HS-27A (cell line): Measurements from ENCODE around the gene SLCO3A1.

Source experiments
- DNase-seq: peaks from one replicate; pipeline ENCODE4 v3.0.0-alpha.2; 2012; ENCODE audit warnings: low read depth, missing footprints

The SLCO3A1 gene

DNA sequence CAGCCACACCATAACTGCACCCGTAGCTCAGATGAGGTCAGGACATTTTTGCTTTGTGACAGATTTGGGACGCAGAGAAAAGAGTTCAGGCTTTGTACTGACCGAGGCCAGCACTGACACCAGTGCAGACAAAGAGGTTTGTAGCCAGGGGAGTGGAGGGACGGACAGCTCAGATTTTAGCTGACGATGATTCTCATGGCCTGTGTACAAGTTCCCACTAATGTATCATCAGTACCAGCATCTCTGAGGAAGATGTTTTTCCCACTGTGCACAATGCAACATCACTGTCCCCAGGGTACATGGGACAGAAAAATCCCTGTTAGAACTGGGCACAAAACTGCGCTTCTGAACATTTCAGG, 112.7 kb downstream of the SLCO3A1 start:
- DNase-seq = no peak

DNA sequence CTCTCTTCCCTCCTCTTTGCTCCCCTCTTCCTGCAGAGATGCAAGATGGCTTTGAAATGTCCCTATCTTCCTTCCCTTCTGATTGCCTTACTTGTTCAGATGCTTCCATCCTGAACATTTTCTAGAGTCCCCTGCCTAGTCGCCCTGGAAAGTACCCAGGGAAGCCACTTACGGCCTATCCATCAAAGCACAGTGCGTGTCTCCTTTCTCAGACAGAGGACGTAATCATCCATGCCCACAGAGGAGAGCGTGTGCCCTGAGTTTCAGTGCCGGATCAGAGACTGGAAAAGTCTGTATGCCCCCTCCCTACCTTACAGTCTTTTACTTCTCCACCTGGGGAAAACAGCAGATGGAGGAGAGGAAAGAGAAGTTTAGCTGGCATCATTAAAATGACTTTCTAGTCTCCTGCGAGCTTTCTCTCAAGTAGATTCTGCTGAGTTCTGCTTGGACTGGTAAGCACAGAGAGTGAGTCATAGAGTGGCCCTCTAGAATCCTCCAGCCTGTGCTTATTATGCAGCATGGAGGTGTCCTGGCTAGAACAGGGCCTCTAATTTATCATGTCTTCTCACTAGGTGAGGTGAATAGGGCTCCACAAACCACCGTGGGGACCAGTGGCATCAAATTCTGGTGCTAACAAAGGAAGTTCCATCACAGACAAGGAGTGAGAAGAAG, 114.6 kb downstream of the SLCO3A1 start:
- no peak for DNase-seq

DNA sequence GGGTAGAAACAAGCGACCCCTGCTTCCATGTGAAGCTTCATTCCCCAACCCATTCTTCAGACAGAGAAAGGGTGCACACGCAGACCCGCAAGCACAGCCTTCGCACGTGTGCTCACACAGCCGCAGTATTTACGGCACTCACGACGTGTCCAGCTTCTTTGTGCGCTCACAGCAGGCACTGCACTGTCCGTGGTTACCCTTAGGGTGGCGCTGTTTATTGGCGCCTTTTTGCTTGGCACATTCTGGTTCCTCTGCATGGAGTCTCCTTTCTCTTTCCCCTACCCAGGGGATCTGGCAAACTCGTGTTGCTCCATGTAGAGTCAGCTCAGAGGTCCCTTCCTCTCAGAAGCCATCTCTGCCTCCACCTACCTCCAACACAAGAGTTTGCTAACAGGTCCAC, 115.1 kb downstream of the SLCO3A1 start:
- DNase-seq = no peak

DNA sequence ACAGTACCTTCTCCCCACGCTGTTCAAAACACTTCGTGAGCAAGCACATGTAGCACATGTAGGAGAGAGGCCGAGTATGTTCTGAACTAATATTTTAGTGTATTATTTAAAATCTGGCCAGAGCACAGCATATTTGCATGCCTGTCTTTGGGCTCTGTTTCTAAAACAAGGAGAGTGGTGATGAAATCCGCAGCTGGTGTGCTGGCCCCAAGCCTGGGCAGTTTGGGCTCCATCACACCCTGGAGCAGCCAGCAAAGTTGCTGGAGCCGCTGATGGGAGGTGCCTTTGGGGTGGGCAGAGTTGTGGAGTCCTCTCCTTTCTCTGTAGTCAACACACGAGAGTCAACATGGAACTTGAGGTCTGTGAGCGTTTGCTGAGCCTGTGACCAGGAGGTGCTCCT, 116.6 kb downstream of the SLCO3A1 start:
- no peak for DNase-seq

DNA sequence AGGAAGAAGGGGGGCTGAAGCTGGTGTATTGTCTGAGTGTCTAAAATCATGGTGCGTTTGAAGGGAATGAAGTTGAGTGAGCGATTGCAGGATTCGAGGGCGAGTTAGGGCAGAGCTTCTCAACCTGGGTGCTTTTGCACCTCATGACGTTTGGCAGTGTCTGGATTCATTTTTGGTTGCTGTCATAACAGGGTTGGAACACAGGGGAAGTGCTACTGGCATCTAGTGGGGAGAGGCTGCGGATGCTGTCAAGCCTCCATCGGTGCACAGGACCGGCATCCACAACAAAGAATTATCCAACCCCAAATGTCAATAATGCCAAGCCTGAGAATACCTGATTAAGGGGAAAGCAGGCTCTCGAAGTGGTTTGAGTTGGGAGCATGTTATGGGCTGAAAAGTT, 120.0 kb downstream of the SLCO3A1 start:
- DNase-seq = no peak

DNA sequence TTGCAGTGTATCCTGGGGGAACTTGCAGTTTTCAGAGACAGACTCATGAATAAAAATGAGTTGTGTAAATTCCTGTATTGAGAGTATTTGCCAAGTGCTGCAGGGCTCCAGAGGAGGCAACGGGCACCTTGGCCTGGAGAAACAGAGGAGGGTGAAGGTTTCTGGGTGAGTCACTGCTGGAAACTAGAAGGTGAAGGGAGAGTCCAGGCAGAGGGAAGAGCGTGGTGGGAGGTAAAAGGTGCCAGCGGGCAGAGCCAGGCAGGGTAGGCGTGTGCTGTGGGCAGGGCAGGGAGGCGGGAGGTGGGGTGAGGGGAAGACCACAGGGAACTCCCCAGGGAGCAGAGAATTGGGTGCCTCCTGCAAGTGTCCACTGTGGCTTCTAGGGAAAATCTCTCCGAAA, 120.8 kb downstream of the SLCO3A1 start:
- no peak for DNase-seq

DNA sequence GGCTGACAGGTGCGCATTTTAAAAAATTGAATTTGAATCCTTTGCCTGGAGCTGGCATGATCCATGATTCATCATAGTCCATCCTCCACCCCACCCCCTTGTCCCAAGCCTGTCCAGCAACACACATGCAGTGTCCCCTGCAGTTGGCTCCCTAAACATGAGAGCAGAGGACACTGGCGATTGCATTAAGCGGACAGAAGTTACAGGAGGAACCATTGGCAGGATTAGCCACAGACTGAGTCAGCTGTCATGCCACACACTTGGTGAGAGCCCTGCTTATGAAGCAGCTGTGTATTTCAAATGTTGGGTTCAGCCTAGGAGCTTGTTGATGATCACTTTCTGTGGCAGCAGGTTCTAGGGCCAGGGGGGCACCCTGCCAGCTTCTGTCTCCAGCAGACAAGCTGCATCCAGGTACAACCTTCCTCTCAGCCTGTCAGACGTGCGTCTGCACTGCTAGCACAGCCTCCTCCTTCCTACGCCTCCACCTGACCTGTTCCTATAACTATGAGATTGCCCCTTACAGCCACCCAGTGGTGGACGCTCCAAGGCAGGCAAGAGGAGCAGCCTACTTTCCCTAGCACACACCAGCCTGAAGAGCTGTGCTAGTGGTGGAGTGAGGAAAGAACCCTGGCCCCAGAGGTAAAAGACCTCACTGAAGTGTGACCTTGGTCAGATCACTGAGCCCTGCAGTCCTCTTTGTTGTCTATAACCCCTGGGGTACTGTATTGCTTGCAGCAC, 121.9 kb downstream of the SLCO3A1 start:
- DNase-seq = no peak

DNA sequence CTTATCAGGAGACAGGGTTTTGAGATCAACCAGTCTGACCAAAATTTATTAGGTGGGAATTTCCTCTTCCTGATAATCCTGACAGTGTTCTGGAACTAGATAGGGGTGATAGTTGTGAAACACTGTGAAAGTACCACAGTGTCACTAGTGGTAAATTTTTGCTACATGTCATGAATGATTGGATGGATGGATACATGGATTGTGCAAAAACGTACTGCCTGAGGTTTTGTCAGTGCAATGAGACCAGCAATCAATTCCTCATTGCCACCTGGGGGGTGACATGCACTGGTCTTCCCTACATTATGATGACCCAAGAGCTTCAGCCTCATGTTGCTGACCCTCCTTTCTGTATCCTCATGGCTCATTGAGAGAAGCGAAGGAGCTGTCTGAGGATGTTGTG, 123.5 kb downstream of the SLCO3A1 start:
- no peak for DNase-seq

DNA sequence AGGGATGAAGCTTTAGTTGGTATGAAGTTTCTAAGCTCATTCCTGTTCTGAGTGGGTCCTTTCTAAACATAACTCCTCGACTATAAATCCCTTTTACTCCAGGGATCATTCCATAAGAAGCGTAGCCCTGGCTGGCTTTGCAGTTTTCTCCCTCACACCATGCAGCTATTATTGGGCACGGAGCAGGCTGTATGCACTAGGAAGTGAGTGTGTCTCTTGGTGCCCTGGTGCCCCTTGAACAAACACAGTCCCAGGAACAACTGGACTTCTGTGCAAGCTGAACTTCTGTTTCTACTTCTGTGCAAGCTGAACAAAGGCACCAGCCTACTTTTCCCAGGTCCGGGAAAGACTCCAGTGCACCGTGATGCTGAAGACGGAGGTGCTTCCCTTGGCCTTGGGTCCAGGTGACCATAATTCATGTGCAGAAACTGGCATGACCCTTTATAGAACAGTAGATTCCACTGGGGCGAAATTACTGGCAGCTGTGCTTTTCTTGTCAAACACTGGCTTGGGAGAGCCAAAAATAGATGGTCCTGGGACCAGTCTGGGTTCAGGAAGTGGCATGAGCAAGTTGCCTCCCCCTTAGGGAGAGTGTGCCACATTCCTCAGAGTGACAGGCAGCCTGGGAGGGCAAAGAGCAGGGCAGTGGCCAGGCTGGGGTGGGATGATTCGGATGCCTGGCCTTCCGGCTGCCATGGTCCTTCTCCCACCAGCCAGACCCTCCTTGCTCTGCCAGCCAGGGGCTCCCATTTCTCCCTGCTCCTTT, 127.2 kb downstream of the SLCO3A1 start:
- DNase-seq = no peak

DNA sequence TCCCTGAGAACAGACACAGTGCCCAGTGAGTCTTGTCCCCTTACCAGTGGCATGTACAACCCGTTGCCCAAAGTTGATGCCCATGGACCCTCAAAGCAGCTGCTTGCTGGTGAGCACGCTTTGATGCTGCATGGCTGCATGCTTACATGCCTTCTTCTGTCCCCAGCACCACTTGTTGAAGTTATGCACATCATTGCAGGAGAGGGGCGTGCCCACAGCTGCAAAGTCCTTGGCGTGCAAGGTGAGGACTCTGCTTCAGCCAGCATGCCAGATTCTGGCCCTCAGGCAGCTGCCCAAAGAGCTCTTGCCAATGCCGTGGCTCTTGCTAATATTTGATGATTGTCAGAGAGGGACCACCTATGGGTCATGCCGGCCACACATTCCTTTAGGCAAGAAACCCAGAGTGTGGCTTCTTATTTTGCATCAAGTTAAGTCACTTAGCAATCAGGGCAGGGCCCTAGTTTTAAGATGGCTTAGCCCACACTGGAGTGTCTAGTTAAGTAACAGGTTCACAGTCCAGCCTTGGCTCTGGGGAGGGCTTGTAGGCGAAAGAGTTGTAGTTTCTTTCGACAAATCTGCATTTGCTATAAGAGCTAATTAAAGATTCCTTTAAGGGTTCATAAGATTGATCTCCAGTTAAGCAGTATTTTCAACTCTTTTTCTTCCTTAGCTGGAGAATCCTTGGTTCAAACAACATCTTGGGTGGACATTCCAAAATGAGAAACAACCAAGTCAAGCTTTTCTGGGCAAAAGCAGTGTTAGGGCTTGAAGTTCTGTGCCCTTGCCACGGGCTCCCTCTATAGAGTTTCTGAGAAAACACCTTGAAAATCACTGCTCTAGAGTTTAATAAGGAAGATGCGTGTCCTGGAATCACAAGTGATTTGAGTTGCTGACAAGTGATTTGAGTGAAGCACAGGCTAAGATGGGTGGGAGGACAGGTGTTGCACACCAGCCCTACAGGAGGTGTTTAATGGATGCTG, 128.6 kb downstream of the SLCO3A1 start:
- DNase-seq = no peak

DNA sequence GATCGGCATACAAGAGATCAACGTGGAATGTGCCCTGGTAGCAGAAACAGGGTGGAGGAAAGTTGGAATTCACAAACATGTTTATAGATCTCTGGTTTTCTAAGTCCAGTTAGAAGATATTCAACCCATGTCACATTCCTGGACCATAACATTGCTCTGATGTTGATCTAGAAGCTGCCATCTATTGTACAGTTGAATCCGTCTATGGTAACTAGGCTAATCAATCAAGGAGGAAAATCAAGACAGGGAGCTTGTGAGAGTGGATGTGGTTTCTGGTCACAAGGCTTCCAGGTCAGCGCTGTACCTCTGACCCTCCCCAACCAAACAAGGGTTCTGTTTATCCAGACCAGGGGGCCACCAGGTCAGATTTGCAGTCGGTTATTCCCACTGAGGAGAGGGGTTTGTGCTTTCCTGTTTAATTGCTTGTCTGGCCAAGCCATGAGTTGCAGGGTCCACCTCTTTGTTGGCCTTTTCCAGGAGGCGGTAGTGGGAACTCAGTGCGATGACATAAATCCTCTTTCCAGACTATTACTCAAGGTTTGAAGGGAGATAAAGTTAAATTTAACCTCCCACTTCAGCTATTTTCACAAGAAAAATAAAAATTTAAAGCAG, 130.3 kb downstream of the SLCO3A1 start:
- DNase-seq = no peak

DNA sequence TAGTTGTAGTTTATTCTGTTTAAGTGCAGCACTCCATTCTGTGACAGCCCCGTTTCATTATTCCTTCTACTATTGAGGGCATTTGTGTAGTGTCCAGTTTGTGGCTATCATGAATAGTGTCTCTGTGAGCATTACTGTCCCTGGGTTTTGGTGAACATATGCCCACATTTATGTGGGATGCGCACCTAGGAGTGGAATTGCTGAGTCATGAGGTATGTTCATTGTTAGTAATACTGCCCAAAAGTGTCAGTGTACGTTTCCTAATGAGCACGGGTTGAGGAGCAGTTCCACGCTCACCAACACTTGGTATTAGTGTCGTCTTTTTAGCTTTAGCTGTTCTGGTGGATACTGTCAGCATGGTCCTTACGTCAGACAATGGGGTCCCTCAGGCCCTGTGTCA, 131.8 kb downstream of the SLCO3A1 start:
- no peak for DNase-seq

DNA sequence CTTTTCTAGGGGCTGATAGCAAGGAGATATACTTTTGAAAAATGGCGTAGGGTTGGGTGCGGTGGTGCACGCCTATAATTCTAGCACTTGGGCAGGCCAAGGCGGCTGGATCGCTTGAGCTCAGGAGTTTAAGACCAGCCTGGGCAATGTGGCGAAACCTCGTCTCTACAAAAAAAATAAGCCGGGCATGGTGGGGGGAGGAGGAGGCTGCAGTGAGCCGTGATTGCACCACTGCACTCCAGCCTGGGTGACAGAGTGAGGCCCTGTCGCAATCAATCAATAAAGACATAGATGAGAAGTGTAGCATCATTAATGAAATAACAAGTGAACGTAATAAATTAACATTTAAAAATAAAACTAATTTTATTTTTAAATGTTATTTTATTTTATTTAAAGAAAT, 134.6 kb downstream of the SLCO3A1 start:
- no peak for DNase-seq

DNA sequence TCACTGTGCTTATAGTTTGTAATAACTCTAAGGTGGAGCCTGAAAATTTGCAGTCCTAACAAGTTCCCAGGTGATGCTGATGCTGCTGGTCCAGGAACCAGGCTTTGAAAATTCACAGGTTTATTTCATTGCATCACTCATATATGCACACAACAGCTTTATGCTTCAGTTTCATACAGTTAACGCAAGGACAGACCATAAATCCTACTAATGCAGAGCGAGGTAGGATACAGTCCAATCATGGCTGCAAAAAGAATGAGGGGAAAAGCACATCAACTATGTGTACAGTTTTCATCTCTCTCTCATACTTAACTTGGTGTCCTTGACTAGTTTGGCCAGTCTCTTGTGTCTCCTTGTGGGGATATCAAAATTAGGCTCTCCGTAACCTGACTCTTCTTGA, 135.1 kb downstream of the SLCO3A1 start:
- no peak for DNase-seq

DNA sequence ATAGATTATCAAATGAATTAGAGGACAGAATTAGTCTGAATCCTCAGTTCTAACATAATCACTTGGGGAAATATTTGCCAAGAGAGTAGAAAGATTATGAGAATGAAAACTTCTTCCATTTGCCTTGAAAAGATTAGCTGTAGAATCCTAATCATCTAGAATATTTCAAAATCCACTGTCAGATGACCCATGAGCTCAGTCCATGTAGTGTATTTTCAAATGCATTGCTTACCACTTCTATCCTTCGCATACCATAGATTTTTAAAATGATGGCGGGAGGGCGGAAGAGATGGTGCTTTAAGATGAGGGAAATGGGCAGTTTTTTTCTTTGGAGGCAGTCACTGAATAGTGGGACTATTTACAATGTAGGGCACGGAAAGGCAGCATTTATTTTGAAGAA, 136.3 kb downstream of the SLCO3A1 start:
- DNase-seq = no peak

DNA sequence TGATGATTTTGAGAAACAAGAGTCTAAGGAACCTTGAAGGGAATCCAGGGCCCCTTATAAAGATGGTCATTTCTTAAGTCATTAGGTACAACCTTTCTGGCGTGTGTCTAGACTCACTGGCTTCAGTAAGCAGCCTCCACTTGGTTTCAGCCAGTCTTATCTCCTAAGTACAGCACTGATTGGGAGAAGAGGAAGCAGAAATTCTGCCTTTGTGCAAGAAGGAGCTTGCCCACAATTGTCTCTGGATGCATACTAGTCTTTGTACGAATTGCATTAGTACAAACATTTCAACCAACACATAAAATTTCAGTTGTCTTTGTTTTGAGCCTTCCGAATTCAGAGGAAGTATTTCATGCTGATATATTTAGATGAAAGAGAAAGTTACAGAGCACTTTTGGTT, 139.4 kb downstream of the SLCO3A1 start:
- DNase-seq = no peak

DNA sequence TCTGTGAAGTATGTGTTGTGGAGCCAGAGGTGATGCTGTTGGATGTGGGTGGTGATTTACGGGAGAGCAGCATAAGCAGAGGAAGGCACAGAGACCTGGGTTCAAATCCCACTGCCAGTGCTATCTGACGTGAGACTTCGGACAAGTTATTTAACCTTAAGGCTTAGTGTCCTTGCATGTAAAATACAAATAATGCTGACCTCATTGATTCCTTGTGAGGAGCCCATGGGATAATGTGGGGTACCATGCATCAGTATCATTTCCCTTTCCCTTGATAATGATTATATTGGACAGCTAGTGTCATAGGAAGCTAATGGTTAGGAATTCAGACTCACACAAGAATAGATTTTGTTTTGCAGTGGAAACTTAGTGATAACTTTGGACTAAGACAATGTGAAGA, 141.6 kb downstream of the SLCO3A1 start:
- DNase-seq = no peak

DNA sequence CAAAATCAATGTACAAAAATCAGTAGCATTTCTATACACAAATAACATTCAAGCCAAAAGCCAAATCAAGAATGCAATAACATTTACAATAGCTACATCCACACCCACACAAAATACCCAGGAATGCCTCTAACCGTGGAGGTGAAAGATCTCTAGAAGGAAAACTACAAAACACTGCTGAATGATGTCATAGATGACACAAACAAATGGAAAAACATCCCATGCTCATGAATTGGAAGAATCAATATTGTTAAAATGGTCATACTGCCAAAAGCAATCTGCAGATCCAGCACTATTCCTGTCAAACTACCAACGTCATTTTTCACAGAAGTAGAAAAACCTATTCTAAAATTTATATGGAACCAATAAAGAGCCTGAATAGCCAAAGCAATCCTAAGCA, 143.7 kb downstream of the SLCO3A1 start:
- no peak for DNase-seq

DNA sequence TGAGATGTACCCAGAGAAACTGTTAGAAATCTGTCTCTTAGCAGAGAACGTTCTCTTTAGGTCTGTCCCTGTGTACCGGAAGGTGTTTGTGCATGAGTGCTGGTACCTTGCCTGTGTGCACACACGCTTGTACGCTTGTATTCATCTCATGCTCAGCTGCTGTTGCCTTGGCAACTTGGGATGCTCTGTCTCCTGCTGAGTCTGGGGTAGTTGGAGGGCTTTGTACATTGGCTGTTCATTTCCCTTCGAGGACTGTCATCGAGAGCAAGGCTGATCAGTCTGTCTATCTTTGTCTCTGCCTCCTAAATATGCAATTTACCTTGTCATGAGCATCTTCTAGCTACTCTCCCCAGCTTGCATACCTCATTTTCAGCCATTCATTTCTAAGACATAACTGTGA, 147.2 kb downstream of the SLCO3A1 start:
- no peak for DNase-seq

DNA sequence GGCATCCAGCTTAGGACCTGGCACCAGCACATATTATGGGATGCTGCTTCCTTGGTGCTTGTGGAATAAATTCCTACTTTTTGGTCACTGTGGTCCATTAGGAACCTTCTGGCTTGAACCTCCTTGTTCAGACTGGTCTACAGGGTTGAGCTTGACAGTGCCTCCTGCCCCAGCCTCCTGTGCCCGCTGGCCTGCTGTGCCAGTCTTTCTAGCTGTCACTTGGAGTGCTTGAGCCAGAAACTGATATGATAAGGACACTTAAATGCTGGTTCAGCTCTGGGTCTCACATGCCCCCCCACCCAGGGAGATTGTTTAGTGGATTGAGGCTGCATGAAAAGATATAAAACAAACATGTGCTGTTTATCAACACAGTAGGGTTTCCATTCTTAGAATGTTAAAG, 147.8 kb downstream of the SLCO3A1 start:
- DNase-seq = no peak

DNA sequence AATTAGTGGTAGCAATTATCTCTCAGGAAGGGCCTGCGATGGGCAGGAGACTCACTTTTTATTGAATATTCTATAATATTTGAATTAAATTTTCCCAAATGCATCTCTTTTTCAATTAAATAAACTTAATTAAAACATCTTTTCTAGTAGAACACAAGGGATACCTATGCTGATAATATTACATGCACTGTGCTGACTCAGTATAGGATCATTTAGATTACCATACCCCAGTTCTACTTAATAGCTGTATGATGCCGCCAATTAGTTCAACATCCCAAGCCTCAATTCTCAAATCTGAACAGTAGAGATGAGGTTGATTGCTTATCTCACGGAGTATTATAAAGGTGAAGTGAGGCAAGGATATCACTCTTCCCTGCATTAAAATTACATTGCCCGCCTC, 149.2 kb downstream of the SLCO3A1 start:
- no peak for DNase-seq
